Breast epithelium (tissue), 3 donors: ENCODE measurements around the gene ADCY1.

Experiments
- CTCF ChIP-seq, 3 donors: fragments of 450-650 bp; IDR thresholded peaks; one replicate each; pipeline ENCODE4 v1.5.1; 2016 to 2017; ENCODE audit warnings: antibody characterized with exemption in 3 of 3, mild to moderate bottlenecking in 3 of 3, moderate library complexity in 3 of 3
- POLR2A ChIP-seq: fragments of 450-650 bp; IDR thresholded peaks from one replicate; pipeline ENCODE4 v1.6.1; 2016; ENCODE audit warnings: antibody characterized with exemption, mild to moderate bottlenecking, moderate library complexity
- POLR2AphosphoS5 ChIP-seq, 3 donors: sonication (generic); formaldehyde crosslinking; IDR thresholded peaks; one replicate each; pipeline ENCODE4 v1.6.1; 2017; ENCODE audit warnings: antibody characterized with exemption in 3 of 3

- TF ChIP-seq POLR2A, result no peak
- no peak for TF ChIP-seq CTCF (IDR thresholded peaks at IDR 0.05)
- no peak for TF ChIP-seq POLR2AphosphoS5 (IDR thresholded peaks at IDR 0.05)
Measured at GRCh38 chr7:45564886-45565455, 9.2 kb upstream of the ADCY1 start.
